Left lung (tissue), 10 donors: ENCODE data around the gene SMIM1. TPM values are rescaled to one million over a fixed set of nuclear protein-coding genes. Genes with fewer than 3 reads are reported as not detected.
A peak's percentile ranks its signal among the peaks of the same experiment; 100 is the strongest.
"Not testable (repeated sequence)": the region's sequence is repeated elsewhere in the genome, so short reads cannot be mapped to it uniquely, and the experiment has no call there.

ENCODE experiments used
- ATAC-seq: fragments of 200-7000 bp; cut with Tn5 transposase; one replicate; pipeline ENCODE4 v1.9.1; 2020; ENCODE audit warnings: moderate library complexity
- DNase-seq, 4 donors: peaks; one replicate each; pipeline ENCODE4 v3.0.0-alpha.2; 2013 to 2020
- H3K27ac ChIP-seq, 2 donors: fragments of 200-600 bp; sonication (generic) in 1 of 2; one replicate each; pipeline versions ENCODE4 v1.5.0 to v1.8.0; 2020 to 2021
- H3K27me3 ChIP-seq, 2 donors: fragments of 200-600 bp; sonication (generic) in 1 of 2; one replicate each; pipeline versions ENCODE4 v1.5.0 to v1.8.0; 2020 to 2021
- H3K36me3 ChIP-seq, 2 donors: fragments of 200-600 bp; sonication (generic) in 1 of 2; one replicate each; pipeline versions ENCODE4 v1.5.0 to v1.8.0; 2020 to 2021
- H3K4me1 ChIP-seq, 2 donors: fragments of 200-600 bp; one replicate each; pipeline ENCODE4 v1.8.0; 2021
- H3K4me3 ChIP-seq, 2 donors: fragments of 200-600 bp; sonication (generic) in 1 of 2; one replicate each; pipeline versions ENCODE4 v1.5.0 to v1.8.0; 2020 to 2021; ENCODE audit warnings: mild to moderate bottlenecking in 1 of 2
- H3K9me3 ChIP-seq, 2 donors: fragments of 200-600 bp; sonication (generic) in 1 of 2; one replicate each; pipeline versions ENCODE4 v1.5.0 to v1.8.0; 2020 to 2021
- intact Hi-C, 2 donors: fragments of 100-400 bp; cut with DNase I; formaldehyde crosslinking; loops; one replicate each; pipeline versions ENCODE4 v1.11.2 to v1.14.2; 2022
- polyA plus RNA-seq, 6 donors: library from polyadenylated mRNA; unstranded; fragments of 120-200 nt; gene quantifications; one replicate each; pipeline ENCODE4 v1.2.1, GENCODE V29; 2013; ENCODE audit not compliant: insufficient read length in 6 of 6
- total RNA-seq, 2 donors: library from RNA; stranded (reverse); fragmentation: NEBNext Ultra II Directional; extraction: Animal tissue kit (Norgen Biotek cat#: 25700); gene quantifications; one replicate each; pipeline ENCODE4 v1.2.1, GENCODE V29; 2021
- TF ChIP-seq, protein P1 (sequence below), 2 donors: fragments of 200-600 bp; sonication (generic) in 1 of 2; IDR thresholded peaks; one replicate each; pipeline versions ENCODE4 v1.5.0 to v1.8.0; 2021; ENCODE audit warnings: antibody characterized with exemption in 2 of 2
- donor health status: DM: no; HTN: yes; CAD: no.
- donor health status: DM: no; HTN: no; CAD: no.

The SMIM1 gene
- total and polyA plus RNA-seq, 8 donors = 1.6 to 7.4 (median 5.5) TPM

DNA sequence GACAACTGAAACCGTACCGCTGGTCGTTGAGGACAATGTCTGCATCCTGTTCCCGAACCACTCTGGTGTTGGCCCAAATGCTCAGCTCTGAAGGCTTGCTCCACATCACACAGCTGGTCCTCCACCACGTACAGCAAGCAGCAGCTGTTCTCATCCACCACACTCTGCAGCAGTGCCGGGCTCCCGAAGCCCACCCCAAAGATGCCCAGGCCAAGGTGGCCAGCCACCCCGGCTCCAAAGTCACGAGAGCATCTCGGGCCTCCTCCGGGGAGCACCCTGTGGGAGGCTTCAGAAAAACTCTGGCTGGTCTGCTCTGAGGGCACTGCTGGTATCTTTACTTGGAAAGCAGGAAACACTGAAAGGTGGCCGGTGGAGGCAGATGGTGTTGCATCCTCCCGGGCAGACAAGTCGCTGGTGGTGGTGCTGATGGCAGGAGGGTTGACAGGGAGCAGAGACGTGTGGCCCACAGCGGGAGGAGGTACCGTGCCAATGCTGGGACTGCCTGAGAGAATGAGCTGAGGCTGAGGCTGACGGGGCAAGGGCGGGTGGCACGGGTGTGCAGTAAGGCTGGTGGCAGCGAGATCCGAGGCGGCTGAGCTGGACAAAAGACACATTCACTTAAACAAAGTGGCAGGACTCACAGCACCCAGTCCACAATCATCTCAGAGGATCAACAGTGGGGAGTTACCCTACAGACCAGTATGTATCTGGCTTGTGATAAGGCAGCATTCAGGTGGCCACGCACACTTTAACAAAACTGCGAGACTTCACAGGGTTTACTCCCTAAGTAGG, 26.8 kb upstream of the SMIM1 start:
- intact Hi-C loops = no loop called here
- TF ChIP-seq, protein P1, sequence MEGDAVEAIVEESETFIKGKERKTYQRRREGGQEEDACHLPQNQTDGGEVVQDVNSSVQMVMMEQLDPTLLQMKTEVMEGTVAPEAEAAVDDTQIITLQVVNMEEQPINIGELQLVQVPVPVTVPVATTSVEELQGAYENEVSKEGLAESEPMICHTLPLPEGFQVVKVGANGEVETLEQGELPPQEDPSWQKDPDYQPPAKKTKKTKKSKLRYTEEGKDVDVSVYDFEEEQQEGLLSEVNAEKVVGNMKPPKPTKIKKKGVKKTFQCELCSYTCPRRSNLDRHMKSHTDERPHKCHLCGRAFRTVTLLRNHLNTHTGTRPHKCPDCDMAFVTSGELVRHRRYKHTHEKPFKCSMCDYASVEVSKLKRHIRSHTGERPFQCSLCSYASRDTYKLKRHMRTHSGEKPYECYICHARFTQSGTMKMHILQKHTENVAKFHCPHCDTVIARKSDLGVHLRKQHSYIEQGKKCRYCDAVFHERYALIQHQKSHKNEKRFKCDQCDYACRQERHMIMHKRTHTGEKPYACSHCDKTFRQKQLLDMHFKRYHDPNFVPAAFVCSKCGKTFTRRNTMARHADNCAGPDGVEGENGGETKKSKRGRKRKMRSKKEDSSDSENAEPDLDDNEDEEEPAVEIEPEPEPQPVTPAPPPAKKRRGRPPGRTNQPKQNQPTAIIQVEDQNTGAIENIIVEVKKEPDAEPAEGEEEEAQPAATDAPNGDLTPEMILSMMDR (IDR thresholded peaks at IDR 0.05) = no peak
- Histone ChIP-seq H3K9me3 (no peaks in the 10 kb centered on the region), H3K4me1 (peaks cover 6 to 32% of the 10 kb centered on the region in 2 donors), H3K4me3 (peak overlapping the region in 1 of 2 donors; percentile 78), H3K27me3 (peaks cover 0 to 5% of the 10 kb centered on the region in 2 donors), H3K36me3 (peaks cover 0 to 24% of the 10 kb centered on the region in 2 donors), H3K27ac (peak overlapping the region in 1 of 2 donors; percentile 67)
- ATAC-seq (no peak), DNase-seq (peak in 1 of 4 donors; percentile 61)

DNA sequence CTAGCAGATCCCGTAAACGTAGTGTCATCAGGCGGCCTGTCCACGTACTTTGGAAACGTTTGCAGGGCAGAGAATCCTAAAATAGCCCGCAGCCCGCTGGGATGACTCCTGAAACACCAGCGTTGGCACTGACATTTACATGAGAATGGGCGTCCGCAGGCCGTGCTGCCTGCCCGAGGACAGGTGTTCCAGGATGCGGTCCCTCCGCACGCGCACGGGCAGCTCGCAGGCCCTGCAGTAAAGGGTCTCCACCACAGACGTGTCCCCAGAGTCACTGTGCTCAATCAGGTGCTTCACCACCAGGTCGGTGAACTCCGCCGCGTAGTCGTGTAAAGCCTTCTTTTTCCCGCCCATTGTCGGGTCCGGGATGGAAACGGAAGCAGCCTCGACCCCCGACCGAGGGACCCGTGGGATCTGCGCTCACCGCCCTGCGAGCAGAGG, 26.1 kb upstream of the SMIM1 start:
- Histone ChIP-seq H3K4me3 (peak overlapping the region; percentile 78 to 87), H3K9me3 (no peaks in the 10 kb centered on the region), H3K36me3 (peaks cover 0 to 21% of the 10 kb centered on the region in 2 donors), H3K27ac (peak overlapping the region in 1 of 2 donors; percentile 67), H3K27me3 (peaks cover 0 to 8% of the 10 kb centered on the region in 2 donors), H3K4me1 (peaks cover 6 to 32% of the 10 kb centered on the region in 2 donors)
- intact Hi-C loops = no loop called here
- DNase-seq = peak in 1 of 4 donors; percentile 78
- ATAC-seq = no peak
- TF ChIP-seq, protein P1 (IDR thresholded peaks at IDR 0.05) = no peak

DNA sequence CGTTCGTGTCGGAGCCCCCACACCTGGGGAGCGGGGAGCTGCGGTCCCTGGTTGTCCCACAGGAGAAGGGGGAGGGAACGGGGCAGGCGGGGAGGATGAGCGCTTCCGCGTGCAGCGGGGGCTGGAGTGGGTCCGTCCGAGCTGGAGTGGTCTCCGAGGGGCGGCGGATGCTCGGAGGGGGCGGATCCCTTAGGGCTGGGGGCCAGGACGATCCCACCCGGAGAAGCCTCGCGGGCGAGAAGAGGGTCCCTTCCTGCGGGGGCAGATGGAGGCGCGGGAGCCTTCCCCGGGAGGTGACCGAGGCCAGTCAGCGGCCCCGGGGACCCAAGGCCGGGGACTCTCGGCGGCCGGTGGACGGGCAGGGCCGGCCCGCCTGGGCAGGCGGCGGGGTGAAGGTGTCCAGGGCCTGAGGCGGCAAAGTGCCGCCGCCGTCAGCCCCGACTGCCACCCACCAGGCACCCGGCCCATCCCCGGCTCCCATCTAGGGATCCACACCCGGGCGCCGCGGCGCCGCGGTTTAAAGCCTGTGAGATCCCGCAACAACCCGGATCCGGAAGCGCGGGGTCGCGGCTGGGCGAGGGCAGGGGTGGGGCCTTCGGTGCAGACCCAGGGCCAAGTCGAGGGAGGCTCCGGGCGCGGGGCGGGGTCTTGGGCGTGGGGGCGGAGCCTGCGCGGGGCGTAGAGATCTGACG, 25.6 kb upstream of the SMIM1 start:
- H3K4me1 ChIP-seq = peaks cover 6 to 32% of the 10 kb centered on the region in 2 donors
- H3K9me3 ChIP-seq = no peaks in the 10 kb centered on the region
- ATAC-seq (peak; percentile 99), DNase-seq (peak; percentile 69 to 98 (median 85))
- peak overlapping the region; percentile 78 to 87 for H3K4me3 ChIP-seq
- intact Hi-C loops = no loop called here
- peaks cover 0 to 13% of the 10 kb centered on the region in 2 donors for H3K27me3 ChIP-seq
- TF ChIP-seq, protein P1 (IDR thresholded peaks at IDR 0.05) = no peak
- H3K27ac ChIP-seq = peak overlapping the region; percentile 26 to 67
- H3K36me3 ChIP-seq = peaks cover 0 to 15% of the 10 kb centered on the region in 2 donors

DNA sequence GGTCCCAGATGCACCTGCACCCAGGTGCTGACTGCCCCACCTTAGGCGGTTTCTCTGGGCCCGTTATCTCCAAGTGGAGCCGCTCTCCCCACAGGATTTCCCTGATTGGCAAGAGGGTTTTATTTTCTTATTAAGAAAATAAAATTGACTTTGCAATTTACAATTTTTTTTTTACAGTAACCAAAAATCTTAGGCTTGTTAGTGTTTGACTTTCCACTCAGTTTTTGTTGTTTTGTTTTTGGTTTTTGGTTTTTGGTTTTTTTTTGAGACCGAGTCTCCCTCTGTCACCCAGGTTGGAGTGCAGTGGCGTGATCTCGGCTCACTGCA, 25.1 kb upstream of the SMIM1 start:
- peak overlapping the region in 1 of 2 donors; percentile 67 for H3K27ac ChIP-seq
- intact Hi-C loops = no loop called here
- ATAC-seq (no peak), DNase-seq (no peak)
- TF ChIP-seq, protein P1 (IDR thresholded peaks at IDR 0.05) = no peak
- peaks cover 0 to 18% of the 10 kb centered on the region in 2 donors for H3K27me3 ChIP-seq
- peaks cover 6 to 32% of the 10 kb centered on the region in 2 donors for H3K4me1 ChIP-seq
- peak overlapping the region; percentile 78 to 87 for H3K4me3 ChIP-seq
- H3K36me3 ChIP-seq = peaks cover 0 to 10% of the 10 kb centered on the region in 2 donors
- no peaks in the 10 kb centered on the region for H3K9me3 ChIP-seq

DNA sequence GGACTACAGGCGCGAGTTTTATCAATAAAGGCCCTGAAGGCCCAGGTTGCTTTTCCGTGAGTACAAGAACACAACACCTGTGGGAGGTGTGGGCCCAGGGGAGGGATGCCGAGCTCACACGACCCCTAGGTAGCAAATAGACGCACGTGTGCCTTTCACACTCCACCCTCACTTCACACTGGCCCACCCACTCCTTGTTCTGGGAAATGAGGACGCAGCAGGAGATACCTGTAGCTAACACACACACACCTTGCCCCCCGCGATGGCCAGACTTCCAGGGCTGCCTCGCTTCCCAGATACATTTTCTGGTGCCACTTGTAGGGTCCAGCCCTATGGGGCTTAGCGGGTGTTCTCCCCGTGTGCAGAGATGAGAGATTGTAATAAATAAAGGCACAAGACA, 24.6 kb upstream of the SMIM1 start:
- peak overlapping the region in 1 of 2 donors; percentile 78 for H3K4me3 ChIP-seq
- no peak overlapping the region for H3K27ac ChIP-seq
- intact Hi-C loops = no loop called here
- ATAC-seq (no peak), DNase-seq (peak in 1 of 4 donors; percentile 38)
- peaks cover 0 to 18% of the 10 kb centered on the region in 2 donors for H3K27me3 ChIP-seq
- peaks cover 0 to 6% of the 10 kb centered on the region in 2 donors for H3K36me3 ChIP-seq
- H3K9me3 ChIP-seq = no peaks in the 10 kb centered on the region
- TF ChIP-seq, protein P1 (IDR thresholded peaks at IDR 0.05) = no peak
- peaks cover 6 to 32% of the 10 kb centered on the region in 2 donors for H3K4me1 ChIP-seq

DNA sequence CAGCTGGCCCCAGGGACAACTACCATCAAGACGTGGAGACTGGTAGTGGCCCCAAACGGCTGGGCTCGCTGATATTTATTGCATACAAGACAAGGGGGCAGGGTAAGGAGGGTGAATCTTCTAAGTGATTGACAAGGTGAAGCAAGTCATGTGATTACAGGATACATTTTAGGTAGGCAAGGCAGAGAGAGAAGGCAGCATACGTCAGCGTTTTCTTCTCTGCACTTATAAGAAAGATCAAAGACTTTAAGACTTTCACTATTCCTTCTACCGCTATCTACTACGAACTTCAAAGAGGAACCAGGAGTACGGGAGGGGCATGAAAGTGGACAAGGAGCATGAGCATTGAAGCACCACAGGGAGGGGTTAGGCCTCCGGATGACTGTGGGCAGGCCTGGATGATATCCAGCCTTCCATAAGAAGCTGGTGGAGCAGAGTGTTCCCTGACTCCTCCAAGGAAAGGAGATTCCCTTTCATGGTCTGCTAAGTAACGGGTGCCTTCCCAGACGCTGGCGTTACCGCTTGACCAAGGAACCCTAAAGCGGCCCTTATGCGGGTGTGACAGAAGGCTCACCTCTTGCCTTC, 24.1 kb upstream of the SMIM1 start:
- H3K27ac ChIP-seq, H3K9me3 ChIP-seq, intact Hi-C loops, H3K36me3 ChIP-seq, DNase-seq, ATAC-seq, H3K4me3 ChIP-seq: not testable (repeated sequence)
- Histone ChIP-seq H3K4me1 (peaks cover 6 to 32% of the 10 kb centered on the region in 2 donors), H3K27me3 (peaks cover 0 to 20% of the 10 kb centered on the region in 2 donors)
